ENCODE results near the gene KIAA1614.

The KIAA1614 gene, protein sequence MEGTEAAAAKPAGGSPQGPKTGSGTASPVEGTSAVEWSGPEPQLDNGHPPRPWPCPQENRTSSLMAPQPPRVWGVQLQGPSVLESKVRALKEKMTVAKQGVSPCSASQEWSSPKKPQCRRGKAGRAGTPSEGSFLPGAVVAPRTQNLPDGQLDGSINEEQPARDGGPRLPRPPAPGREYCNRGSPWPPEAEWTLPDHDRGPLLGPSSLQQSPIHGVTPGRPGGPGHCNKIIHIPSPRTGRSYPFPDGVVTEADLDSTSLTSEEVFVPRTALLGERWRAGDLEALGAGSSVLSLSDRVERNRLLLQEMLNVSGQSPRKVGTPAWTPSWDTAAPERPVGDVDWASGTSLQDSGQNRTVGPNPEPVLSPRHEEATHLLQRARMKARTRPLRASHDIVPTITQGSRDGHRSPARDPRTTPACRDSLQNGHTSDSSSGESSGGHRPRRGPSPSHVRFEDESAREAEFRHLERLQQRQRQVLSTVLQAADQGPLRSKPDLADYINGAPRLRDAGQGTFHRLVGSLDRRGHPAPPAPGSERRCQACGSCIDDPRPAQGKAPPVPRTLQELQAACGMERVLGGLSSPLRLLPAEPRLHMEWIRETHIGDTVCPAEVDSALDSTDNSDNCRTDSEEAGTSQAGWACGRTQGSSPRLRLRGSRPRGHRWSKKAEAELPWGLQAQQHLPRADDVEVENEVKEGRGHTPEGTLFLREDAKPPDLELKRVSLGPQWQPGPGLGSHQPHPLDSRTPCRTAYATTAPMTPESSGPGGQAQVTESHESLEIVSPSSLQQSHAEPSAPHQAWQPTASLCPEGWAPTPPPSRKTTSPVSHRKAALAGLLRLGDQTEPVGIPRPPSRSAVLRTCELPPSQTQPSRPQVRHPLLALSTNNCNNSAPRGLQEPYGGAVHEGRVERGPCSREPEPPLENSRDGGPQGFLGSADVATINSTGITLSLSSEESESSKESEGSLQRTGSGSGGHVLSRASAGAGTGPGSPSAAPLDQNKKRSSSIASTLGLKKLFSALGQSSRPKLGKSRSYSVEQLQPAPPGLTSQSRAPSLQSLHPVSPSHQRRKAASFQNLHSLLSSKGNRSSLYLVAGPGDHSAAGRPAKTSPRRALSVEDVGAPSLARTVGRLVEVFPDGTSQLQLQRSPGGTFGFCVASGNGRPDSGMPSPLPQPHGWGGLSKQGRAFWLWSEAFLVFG

DNA sequence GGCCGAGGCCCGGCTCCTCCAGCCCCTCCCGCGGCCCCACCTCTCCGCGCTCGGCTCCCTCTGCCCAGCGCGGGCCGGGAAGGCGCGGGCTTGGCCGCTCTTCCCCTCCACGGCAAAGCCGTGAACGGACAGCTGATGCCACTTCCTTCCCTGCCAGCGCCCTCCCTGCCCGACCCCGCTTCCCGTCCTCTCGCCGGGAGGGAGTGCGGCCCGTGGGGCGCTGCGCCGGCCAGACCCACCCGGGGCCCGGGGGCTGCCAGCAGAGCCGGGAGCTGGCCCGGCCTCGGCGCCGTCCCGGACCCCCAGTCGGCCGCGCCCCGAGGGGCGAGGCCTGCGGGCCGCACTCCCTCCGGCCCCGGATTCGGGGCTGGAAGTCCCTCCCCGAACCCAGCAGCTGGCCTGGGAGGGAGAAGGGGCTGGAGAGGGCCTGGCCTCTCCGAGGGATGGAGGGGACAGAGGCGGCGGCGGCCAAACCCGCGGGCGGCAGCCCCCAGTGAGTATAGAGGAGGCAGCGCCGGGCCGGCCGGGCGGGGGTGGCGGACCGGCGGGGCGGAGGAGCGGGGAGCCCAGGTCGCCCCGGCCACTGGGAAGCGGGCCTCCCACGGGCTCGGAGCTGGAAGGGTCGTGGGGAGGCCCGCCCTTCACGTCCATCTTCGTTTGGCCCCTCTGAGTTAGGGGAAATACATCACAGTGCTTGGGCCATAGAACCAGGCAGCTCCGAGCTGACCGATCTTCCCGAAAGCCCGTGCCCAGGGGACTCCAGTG is at the start of gene KIAA1614:
TSS of gene KIAA1614 (plus strand) at position 97 of the 765 bp plus-strand sequence. CDS start at position 444, 347 bp downstream.
- DNase-seq, result peak; percentile 49
- in situ Hi-C loops (cut with HindIII; ENCODE audit: low pct_ligation_motif_present, low pct_unique_long_range_greater_than_20kb, low sequenced_read_pairs), result loop anchor here (25.0 kb wide), 1 partner anchor 249 kb away; no protein-coding TSS in a partner anchor

DNA sequence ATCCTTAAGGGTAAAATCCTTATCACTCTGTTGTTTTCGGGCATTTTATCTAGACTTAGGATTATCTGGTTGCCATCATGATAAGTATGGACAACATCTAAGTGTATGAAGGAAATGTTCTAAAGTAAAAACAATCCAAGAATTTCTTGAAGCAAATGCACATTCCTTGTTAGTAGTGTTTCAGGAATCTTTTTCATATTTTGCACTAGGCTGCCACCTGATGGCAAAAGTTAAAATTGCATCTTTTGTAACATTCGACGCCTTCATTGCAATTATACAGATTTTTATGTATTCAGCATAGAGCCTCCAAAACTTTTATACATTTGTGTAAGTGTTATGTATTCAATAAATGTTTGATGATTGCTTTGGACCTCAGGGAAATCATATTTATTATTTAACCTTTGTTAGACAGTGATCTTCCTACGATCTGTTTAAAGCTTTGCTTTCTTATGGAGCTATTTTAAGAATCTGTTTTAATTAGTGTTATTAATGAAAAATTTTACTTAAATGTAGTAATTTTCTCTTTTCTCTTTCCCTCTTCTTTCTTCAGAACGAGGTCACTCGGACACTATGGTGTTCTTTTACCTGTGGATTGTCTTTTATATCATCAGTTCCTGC is 49.4 kb upstream of the KIAA1614 start:
- in situ Hi-C loops (cut with HindIII; ENCODE audit: low pct_ligation_motif_present, low pct_unique_long_range_greater_than_20kb, low sequenced_read_pairs), result loop anchor here (25.0 kb wide), 1 partner anchor 326 kb away; no protein-coding TSS in a partner anchor
- DNase-seq, result peak; percentile 69

DNA sequence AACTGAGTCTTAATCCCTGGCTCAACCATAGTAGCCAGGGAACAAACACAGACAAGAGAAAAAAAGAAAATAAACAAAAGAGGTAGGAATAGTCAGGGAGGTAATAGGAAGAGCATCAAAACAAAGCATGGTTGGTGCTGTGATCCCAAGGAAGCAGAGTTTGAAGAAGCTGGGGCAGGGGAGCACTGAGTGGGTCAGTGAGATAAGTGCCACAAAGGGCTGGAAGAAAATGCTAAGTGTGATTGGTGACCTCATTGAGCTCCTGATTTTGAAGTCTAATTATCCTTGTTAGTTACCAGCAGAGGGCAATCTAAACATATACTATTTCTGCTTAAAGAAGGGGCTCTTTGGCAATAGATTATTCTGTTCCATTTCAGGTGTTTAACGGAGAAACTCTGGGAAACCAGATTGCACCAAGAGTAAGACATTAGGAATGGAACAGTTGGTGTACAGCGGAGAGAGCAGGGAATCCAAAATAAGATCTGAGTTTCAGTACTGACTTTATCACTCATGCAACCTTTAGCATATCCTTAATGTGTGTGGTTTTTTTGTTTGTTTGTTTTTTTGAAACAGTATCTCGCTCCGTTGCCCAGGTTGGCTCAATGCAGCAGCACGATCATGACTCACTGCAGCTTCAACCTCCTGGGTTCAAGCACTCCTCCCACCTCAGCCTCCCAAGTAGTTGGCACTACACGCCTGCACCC is 30.7 kb upstream of the KIAA1614 start:
- in situ Hi-C loops (cut with HindIII; ENCODE audit: low pct_ligation_motif_present, low pct_unique_long_range_greater_than_20kb, low sequenced_read_pairs), result no loop called here
- DNase-seq, result peak; percentile 60

DNA sequence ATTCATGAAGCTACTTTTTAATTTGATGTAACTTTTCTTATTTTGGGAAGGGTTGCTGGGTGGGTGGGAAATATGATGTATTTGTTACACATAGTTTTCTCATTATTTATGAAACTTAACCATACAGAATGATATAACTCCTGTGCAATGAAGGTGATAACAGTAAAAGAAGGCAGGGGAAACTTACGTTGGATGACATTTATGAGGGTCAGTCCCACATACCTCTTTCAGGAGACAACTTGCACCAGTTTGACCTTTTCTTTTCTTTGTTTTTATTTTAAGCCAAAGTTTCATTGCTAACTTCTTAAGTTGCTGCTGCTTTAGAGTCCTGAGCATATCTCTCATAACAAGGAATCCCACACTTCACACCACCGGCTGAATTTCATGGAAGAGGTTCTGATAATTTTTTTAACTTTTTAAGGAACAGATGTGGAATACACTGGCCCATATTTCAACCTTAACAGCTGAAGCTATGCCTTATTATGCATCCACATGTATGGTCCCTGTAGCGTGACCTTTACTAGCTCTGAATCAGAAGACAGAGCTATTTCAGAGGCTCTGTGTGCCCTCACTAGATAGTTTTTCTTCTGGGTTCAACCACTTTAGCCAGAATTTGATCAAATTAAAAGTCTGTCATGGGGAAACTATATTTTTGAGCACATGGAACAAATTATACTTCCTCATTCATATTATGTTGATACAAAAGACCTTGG is 28.0 kb upstream of the KIAA1614 start:
- in situ Hi-C loops (cut with HindIII; ENCODE audit: low pct_ligation_motif_present, low pct_unique_long_range_greater_than_20kb, low sequenced_read_pairs), result no loop called here
- no peak for DNase-seq

DNA sequence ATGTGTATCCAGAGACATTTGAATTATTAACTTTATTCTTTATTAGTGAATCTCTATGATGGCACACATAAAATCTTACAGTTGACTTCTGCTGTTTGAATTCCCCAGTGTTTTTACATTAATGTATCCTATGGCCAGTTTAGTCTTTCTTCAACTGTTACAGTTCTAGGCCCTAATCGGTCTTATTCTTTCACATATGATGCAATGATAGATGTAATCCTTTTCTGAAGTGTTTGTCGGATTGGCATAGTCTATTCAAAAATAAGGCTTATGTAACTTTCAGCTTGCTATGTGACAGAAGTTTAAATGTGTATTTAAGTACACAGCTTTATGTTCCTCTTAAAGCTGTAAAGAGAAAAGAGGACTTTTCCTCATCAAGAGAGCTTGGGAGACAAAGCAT is 26.4 kb upstream of the KIAA1614 start:
- DNase-seq, result no peak
- in situ Hi-C loops (cut with HindIII; ENCODE audit: low pct_ligation_motif_present, low pct_unique_long_range_greater_than_20kb, low sequenced_read_pairs), result no loop called here

DNA sequence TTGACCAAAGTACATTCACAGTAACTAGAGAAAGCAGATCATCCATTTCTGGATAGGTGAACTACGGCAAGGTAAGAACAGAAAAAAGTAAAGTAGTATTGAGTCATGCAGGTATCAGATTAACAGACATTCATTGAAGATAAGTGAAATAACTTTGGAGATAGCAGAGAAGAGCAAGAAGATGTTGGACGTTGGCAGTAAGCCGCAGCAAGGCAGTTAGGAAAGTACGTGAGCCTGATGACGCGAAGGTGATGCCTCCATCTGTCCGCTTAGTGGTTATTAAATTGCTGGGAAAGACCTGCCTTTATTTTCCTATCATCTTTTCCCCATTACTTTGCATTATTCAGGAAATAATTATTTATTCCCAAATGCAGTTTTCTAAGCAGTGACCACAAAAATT is 24.9 kb upstream of the KIAA1614 start:
- DNase-seq, result no peak
- in situ Hi-C loops (cut with HindIII; ENCODE audit: low pct_ligation_motif_present, low pct_unique_long_range_greater_than_20kb, low sequenced_read_pairs), result no loop called here

DNA sequence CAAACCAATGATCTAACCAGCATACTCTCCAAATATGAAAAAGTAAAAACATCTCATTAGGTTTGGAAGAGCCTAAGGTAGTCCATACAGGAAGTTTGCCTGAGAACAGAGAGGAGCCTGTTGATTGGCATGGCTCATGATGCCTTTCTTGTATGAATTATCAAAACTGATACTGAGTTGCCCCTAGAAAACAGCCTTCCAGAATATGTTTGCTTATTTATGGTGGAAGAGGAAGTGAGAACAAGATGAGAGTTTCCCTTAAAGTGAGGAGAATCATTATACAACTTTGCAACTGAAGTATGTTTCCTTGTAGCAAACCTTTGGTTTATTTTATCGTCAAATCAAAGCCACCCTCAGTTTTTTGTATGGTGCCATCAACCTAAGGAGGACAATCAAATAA is 23.8 kb upstream of the KIAA1614 start:
- DNase-seq, result no peak
- in situ Hi-C loops (cut with HindIII; ENCODE audit: low pct_ligation_motif_present, low pct_unique_long_range_greater_than_20kb, low sequenced_read_pairs), result no loop called here

DNA sequence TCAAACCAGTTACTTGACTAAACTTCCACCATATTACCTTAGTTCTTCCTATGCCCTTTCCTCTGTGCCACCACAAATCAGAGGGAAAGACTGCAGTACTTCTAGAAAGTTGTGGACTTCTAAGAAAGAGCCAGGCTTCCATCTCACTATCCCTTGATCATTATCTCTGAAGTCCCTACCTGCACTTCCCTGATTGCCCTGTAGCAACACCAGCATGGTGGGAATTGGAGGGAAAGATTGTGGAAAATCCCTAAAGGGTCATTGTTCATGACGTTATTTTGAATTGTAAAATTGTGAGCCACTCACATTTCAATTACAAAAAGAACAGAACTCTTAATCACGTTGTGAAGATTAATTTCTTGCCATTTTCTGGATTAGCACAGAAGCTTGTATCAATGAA is 23.4 kb upstream of the KIAA1614 start:
- no peak for DNase-seq
- in situ Hi-C loops (cut with HindIII; ENCODE audit: low pct_ligation_motif_present, low pct_unique_long_range_greater_than_20kb, low sequenced_read_pairs), result no loop called here

DNA sequence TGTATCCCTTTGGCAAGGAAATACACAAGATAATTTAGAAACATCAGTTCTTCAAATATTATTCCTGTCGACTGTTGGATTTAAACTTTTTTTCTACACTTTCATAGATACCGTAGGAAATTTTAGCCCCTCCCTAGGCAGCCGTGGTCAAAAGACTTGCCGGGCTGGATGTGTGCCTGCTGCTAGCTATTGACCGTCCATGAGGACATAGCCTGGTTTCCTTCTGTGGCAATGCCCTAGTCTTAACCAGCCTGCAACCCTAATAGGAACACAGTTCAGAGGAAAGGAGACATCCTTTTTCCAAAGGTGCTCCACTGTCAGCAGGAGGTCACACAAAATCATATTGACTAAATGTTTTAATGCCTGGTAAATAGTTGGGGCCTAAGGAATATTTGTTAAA is 20.4 kb upstream of the KIAA1614 start:
- no peak for DNase-seq
- in situ Hi-C loops (cut with HindIII; ENCODE audit: low pct_ligation_motif_present, low pct_unique_long_range_greater_than_20kb, low sequenced_read_pairs), result no loop called here

DNA sequence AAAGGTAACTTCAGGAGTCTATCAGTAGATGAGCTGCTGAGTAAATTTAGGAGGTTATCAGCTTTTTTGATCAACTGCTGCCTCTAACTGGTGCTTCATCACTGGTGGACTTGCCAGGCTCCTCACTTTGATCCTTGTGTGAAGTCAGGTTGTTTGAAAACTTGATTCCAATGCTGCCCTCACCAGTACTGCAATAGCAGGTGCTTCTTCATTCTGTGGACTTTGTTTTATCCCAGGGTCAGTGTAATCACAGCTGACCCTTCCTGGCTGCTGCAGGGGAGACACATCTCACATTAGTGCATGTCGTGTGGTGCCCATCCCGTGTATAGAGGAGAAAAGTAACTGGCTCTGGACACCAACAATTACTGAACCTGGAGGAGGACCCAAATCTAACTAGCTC is 20.0 kb upstream of the KIAA1614 start:
- in situ Hi-C loops (cut with HindIII; ENCODE audit: low pct_ligation_motif_present, low pct_unique_long_range_greater_than_20kb, low sequenced_read_pairs), result no loop called here
- DNase-seq, result no peak

DNA sequence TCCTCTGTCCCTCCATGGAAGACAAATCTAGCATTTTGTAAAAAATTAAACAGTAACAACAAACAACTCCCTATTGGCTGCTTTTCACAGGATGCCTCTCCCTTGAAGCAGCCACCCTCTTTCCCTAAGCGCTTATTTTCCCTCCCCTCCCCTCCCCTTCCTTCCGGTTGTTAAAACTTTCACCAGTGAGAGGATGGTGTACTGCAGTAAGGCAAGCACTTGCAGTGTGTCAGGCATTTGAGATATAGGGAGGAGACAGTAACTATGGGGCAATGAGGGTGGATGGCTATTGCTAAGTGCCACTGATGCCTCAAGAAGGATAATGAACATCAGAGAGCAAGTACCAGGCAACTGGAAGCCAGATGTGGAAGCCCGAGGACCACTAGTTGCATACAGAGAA is 19.1 kb upstream of the KIAA1614 start:
- in situ Hi-C loops (cut with HindIII; ENCODE audit: low pct_ligation_motif_present, low pct_unique_long_range_greater_than_20kb, low sequenced_read_pairs), result no loop called here
- DNase-seq, result no peak

DNA sequence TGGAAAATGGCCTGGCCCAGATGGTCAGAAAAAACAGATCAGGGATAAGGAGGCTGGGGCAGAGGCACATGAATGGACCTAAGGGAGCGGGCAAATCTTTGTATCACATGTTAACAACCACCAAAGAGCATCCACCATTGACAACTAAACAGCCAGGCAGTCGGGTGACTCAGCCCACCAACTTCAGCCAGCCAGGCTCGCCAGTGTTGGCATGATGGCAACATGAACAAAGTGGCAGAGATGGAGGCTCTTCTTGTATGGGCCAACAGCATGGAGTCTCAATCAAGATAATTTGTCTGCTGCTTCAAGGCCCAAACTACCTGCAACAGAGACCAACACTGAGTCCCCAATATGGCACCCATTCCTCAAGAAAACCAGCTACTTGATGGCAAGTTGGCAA is 16.5 kb upstream of the KIAA1614 start:
- in situ Hi-C loops (cut with HindIII; ENCODE audit: low pct_ligation_motif_present, low pct_unique_long_range_greater_than_20kb, low sequenced_read_pairs), result no loop called here
- no peak for DNase-seq

DNA sequence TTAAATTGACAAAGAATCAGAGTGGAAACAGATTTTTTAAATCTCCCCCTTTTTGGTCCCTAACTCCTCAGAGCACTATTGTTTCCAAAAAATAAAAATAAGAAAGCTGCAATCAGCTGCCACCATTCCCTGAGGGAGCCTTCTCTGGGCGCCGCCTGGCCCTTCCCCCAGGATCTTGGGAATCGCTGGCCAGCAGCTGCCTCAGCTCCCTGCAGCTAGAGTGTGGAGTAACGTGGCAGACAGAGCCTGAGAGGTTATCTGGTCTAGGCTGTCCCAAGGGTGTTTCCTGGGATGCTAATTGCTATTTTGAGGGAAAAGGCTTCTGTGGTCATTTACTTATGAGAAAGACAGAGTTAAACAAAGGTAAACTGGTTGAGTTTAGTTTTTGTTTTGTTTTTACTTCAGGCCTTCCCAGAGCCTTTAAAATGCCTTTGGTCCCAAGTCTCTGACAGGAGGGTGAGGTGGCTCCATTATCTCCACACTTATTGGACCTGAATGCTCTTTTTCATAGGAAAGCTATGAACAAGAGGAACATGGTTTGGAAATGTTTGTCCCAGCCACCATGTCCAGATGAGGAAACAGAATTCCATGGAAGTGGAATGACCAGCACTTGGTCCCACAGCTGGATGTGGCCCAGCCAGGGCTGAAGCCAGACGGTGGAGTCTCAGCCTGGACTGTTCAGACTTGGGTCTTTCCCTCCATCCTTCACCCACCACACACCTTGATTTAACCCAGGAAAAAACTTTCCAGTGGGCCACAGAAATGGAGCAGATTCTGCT is 14.1 kb upstream of the KIAA1614 start:
- no peak for DNase-seq
- in situ Hi-C loops (cut with HindIII; ENCODE audit: low pct_ligation_motif_present, low pct_unique_long_range_greater_than_20kb, low sequenced_read_pairs), result no loop called here

DNA sequence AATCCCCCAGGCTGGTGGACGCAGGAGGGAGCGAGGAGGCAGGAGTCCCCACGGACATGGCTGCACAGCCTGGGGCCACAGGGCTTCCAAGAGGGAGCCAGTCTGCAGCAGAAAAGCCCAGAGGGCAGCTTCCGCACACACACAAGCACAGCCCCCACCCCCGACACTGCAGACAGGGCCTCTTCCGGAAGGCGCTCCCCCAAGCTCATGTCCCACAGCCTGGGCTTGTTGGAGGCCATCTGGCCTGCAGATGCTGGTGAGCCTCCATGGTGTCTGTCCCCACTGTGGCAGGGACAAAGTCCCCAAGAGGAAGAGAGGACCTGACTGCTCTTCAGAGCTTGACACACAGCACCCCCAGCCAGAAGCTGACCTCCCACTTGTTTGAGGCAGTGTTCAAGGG is 13.4 kb upstream of the KIAA1614 start:
- in situ Hi-C loops (cut with HindIII; ENCODE audit: low pct_ligation_motif_present, low pct_unique_long_range_greater_than_20kb, low sequenced_read_pairs), result no loop called here
- no peak for DNase-seq

DNA sequence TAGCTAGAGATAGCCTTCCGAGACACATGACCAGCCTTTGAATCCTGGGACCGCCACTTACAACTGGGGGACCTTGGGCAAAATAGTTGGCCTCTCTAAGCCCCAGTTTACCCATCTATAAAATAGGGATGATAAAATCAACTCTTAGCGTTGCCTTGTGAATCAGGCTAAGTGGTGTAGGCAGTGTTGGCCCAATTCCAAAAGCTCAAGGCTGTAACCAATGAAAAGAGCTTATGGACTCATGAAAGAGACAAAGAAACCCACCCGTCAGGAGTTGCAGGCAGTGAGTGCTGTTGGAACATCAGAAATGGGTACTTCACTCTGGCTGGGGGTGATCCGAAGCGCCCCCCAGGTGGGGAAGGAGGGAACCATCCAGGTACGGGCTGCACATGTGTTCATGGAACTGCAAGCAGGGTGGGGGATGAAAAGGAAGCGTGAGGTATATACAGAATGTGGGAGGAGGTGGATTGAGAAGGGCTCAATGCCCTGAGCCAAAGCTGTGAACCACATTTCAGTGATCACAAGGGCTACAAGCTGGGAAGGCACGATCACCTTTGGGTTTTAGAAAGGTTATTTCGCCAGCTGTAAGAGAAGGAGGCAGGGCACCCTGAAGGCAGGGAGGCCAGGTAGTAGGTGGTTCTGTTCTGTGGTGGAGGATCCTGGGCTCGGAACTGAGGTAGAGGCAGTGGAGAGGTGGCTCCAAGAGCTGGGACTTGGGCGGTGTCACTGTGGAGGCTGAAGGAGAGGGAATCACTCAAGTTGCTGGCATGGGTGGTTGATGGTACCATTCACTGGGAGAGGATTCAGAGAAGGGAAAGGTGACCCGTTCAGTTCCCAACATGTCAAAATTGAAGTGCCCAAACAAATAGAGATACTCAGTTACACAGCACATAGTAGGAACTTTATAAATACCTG is 11.4 kb upstream of the KIAA1614 start:
- in situ Hi-C loops (cut with HindIII; ENCODE audit: low pct_ligation_motif_present, low pct_unique_long_range_greater_than_20kb, low sequenced_read_pairs), result loop anchor here (25.0 kb wide), 1 partner anchor 261 kb away; no protein-coding TSS in a partner anchor
- DNase-seq, result no peak
